ENCODE data around the gene CAND1. TPM values are rescaled to one million over a fixed set of nuclear protein-coding genes. Genes with fewer than 3 reads are reported as not detected.

The CAND1 gene
- total RNA-seq, 2 donors from 2014 or later: 134 to 155 TPM

DNA sequence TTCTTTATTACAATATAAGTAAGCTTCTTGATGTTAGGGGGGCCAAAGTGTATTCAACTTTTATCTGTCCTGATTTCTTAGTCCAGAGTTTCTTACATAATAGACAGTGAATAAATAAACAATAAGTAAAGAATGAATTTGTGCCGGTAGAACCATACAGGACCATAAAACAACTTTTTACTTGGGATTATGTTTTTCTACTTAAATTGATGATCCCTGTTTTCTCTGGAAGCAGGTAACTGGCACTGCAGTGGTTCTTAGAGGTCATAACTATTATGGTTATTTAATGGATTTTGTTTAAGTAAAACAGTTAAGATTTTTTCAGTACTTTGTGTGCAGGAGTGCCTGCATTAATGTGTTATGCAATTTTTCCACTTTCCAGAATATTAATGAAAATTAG is 10.5 kb downstream of the CAND1 start:
- no peaks in the 10 kb centered on the region for H3K9me3 ChIP-seq
- H3K4me3 ChIP-seq: no peak overlapping the region
- DNase-seq: no peak
- no peak overlapping the region for H3K27ac ChIP-seq
- peaks cover 8% of the 10 kb centered on the region for H3K36me3 ChIP-seq
- no peaks in the 10 kb centered on the region for H3K4me1 ChIP-seq
- TF ChIP-seq, protein P1, sequence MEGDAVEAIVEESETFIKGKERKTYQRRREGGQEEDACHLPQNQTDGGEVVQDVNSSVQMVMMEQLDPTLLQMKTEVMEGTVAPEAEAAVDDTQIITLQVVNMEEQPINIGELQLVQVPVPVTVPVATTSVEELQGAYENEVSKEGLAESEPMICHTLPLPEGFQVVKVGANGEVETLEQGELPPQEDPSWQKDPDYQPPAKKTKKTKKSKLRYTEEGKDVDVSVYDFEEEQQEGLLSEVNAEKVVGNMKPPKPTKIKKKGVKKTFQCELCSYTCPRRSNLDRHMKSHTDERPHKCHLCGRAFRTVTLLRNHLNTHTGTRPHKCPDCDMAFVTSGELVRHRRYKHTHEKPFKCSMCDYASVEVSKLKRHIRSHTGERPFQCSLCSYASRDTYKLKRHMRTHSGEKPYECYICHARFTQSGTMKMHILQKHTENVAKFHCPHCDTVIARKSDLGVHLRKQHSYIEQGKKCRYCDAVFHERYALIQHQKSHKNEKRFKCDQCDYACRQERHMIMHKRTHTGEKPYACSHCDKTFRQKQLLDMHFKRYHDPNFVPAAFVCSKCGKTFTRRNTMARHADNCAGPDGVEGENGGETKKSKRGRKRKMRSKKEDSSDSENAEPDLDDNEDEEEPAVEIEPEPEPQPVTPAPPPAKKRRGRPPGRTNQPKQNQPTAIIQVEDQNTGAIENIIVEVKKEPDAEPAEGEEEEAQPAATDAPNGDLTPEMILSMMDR (IDR thresholded peaks at IDR 0.05): no peak
- H3K9ac ChIP-seq (ENCODE audit: low read depth in 2 of 2, low read length in 2 of 2): no peak overlapping the region
- intact Hi-C loops (cut with DNase I): no loop called here
- H3K27me3 ChIP-seq: no peaks in the 10 kb centered on the region

DNA sequence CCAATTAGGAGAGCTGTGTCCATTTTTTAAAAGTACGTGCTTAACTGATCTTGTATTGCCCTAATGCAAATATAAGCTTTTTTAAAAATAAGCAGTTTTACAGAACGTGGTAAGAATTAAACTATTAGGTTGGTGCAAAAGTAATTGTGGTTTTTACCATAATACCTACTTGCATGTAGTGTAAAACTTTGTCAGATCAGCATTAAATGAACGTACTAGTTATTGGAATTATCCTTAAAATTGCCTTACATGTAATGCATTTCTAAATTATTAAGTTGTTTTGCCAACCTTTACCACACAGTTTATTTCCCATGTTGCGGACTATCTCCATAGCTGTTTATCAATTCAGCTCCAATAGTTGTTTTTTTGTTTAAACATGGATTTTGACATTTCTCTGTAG is 10.9 kb downstream of the CAND1 start:
- TF ChIP-seq, protein P1 (IDR thresholded peaks at IDR 0.05): no peak
- no peak overlapping the region for H3K27ac ChIP-seq
- no peaks in the 10 kb centered on the region for H3K27me3 ChIP-seq
- peaks cover 8% of the 10 kb centered on the region for H3K36me3 ChIP-seq
- no peak overlapping the region for H3K4me3 ChIP-seq
- no peak overlapping the region for H3K9ac ChIP-seq (ENCODE audit: low read depth in 2 of 2, low read length in 2 of 2)
- DNase-seq: no peak
- no peaks in the 10 kb centered on the region for H3K9me3 ChIP-seq
- intact Hi-C loops (cut with DNase I): no loop called here
- H3K4me1 ChIP-seq: no peaks in the 10 kb centered on the region

DNA sequence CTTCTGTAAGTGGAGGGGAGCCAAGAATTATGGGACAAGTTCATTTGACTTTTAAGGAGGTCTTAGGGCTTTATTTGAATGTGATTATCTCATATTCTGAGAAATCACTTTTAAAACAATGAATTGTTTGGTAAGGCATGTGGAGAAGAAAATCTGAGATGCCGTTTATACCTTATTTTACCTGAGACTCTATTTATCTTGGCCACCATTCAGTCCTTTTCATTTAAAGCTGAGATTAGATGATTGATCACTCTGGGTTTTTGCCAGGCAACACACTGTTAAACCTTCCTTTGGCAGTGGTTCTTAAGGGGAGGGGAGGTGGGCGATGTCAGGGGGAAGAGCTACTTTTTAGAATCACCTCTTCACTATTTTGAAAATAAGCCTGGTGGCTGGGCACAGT is 11.4 kb downstream of the CAND1 start:
- TF ChIP-seq, protein P1 (IDR thresholded peaks at IDR 0.05): no peak
- Histone ChIP-seq H3K9ac (ENCODE audit: low read depth in 2 of 2, low read length in 2 of 2) (no peak overlapping the region), H3K4me3 (no peak overlapping the region), H3K36me3 (peaks cover 8% of the 10 kb centered on the region), H3K27me3 (no peaks in the 10 kb centered on the region), H3K4me1 (no peaks in the 10 kb centered on the region), H3K9me3 (no peaks in the 10 kb centered on the region), H3K27ac (no peak overlapping the region)
- DNase-seq: no peak
- intact Hi-C loops (cut with DNase I): no loop called here

DNA sequence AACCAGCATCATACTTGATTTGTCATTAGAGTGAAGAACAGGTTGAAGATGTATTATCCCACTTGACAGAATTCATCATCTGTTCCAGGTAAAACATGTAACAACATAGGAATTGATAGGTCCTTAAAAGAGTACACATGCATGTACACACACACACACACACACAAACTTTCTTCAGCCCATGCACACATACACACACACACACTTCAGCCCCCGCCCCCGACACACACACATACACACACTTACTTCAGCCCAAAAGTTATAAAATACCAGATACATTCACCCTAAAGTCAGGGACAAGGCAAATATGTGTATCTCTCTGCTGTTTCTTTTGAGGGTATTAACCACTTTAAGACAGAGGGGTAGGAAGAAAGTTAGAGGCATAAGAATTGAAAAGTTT is 15.4 kb downstream of the CAND1 start:
- H3K9me3 ChIP-seq: no peaks in the 10 kb centered on the region
- H3K9ac ChIP-seq (ENCODE audit: low read depth in 2 of 2, low read length in 2 of 2): no peak overlapping the region
- H3K27me3 ChIP-seq: no peaks in the 10 kb centered on the region
- peaks cover 8% of the 10 kb centered on the region for H3K36me3 ChIP-seq
- intact Hi-C loops (cut with DNase I): no loop called here
- no peak overlapping the region for H3K27ac ChIP-seq
- no peak overlapping the region for H3K4me3 ChIP-seq
- DNase-seq: no peak
- TF ChIP-seq, protein P1 (IDR thresholded peaks at IDR 0.05): no peak
- no peaks in the 10 kb centered on the region for H3K4me1 ChIP-seq

DNA sequence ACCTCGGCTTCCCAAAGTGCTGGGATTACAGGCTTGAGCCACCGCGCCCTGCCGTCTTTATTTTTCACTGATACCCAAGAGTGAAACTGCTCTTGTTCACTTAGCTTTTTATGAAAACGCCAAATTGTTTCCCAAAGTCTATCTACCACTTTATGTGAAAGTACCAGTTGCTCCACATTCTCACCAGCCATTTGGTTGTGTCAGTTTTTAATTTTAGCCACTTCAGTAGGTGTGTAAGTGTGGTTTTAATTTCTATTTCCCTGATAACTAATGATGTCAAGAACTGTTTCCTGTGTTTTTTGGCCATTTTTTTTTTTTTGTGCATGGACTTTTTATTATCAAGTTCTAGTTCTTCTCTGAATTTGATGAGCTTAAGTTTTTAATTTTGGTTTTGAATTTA is 17.1 kb downstream of the CAND1 start:
- intact Hi-C loops (cut with DNase I): no loop called here
- Histone ChIP-seq H3K27ac (no peak overlapping the region), H3K9ac (ENCODE audit: low read depth in 2 of 2, low read length in 2 of 2) (no peak overlapping the region), H3K27me3 (no peaks in the 10 kb centered on the region), H3K4me1 (no peaks in the 10 kb centered on the region), H3K36me3 (peaks cover 8% of the 10 kb centered on the region), H3K9me3 (no peaks in the 10 kb centered on the region), H3K4me3 (no peak overlapping the region)
- DNase-seq: no peak
- TF ChIP-seq, protein P1 (IDR thresholded peaks at IDR 0.05): no peak

DNA sequence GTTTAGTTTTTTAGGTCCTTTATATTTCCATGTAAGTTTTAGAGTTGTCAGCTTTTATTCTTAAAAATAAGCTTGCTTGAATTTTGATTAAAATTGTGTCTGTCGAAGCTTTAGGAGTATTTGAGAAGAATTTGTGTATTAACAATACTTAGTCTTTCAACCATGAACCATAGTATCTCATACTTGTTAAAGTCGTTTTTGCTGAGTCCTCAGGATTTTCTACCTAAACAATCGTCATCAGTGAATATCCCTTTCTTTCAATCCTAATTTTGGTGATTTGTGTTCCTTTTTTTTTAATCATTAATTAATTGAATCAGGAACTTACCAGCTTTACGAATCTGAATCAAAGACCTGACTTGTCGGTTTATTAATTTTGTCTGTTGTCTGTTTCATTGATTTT is 18.2 kb downstream of the CAND1 start:
- no peak overlapping the region for H3K27ac ChIP-seq
- no peak for DNase-seq
- peaks cover 8% of the 10 kb centered on the region for H3K36me3 ChIP-seq
- no peak overlapping the region for H3K4me3 ChIP-seq
- H3K27me3 ChIP-seq: no peaks in the 10 kb centered on the region
- H3K9ac ChIP-seq (ENCODE audit: low read depth in 2 of 2, low read length in 2 of 2): no peak overlapping the region
- no peaks in the 10 kb centered on the region for H3K4me1 ChIP-seq
- H3K9me3 ChIP-seq: no peaks in the 10 kb centered on the region
- intact Hi-C loops (cut with DNase I): no loop called here
- TF ChIP-seq, protein P1 (IDR thresholded peaks at IDR 0.05): no peak
